Thyroid gland (tissue), 4 donors: Measurements from ENCODE around the gene PTPRG. TPM values are rescaled to one million over a fixed set of nuclear protein-coding genes. Genes with fewer than 3 reads are reported as not detected.

Experiments
- DNase-seq, 2 donors: peaks; one replicate each; pipeline ENCODE4 v3.0.0-alpha.2; 2019
- H3K27ac ChIP-seq, 3 donors: fragments of 200-600 bp; sonication (generic); 1 replicate in 2 of 3; 2 replicates in 1 of 3; pipeline ENCODE4 v1.5.1; 2016 to 2019; ENCODE audit warnings: mild to moderate bottlenecking in 1 of 3, moderate library complexity in 1 of 3
- H3K27me3 ChIP-seq: fragments of 200-600 bp; sonication (generic); one replicate; pipeline ENCODE4 v1.5.1; 2019
- H3K36me3 ChIP-seq, 2 donors: fragments of 200-600 bp; sonication (generic); one replicate each; pipeline ENCODE4 v1.5.1; 2016 to 2019
- H3K4me1 ChIP-seq, 2 donors: fragments of 200-600 bp; sonication (generic); one replicate each; pipeline ENCODE4 v1.5.1; 2017 to 2019
- H3K4me3 ChIP-seq, 3 donors: fragments of 200-600 bp; sonication (generic); replicated peaks in 1 of 3; 1 replicate in 2 of 3; 2 replicates in 1 of 3; pipeline ENCODE4 v1.5.1; 2016; ENCODE audit warnings: mild to moderate bottlenecking in 1 of 3
- H3K9me3 ChIP-seq: fragments of 200-600 bp; sonication (generic); one replicate; pipeline ENCODE4 v1.5.1; 2017
- CTCF ChIP-seq, 6 experiments: fragments of 200-600 bp in 3 of 6; fragments of 450-650 bp in 3 of 6; sonication (generic) in 3 of 6; IDR thresholded peaks; one replicate each; pipeline ENCODE4 v1.5.1; 2016 to 2019; ENCODE audit warnings: antibody characterized with exemption in 6 of 6, mild to moderate bottlenecking in 2 of 6, inconsistent platforms in 1 of 6, moderate library complexity in 1 of 6
- POLR2A ChIP-seq, 2 donors: fragments of 450-650 bp; IDR thresholded peaks; one replicate each; pipeline ENCODE4 v1.6.1; 2017; ENCODE audit warnings: antibody characterized with exemption in 2 of 2, mild to moderate bottlenecking in 2 of 2, moderate library complexity in 1 of 2
- WGBS, 2 donors: methylation state at CpG; one replicate each; pipeline ENCODE4 v1.1.5; 2017; 5-methylcytosine and 5-hydroxymethylcytosine counted together
- intact Hi-C: fragments of 100-400 bp; cut with DNase I; formaldehyde crosslinking; loops from one replicate; pipeline ENCODE4 v1.15.1; 2023
- total RNA-seq, 4 donors: library from RNA; depleted of rRNA; stranded (reverse); fragments of >200 nt; gene quantifications; one replicate each; pipeline ENCODE4 v1.2.3, GENCODE V29; 2016

Gene PTPRG
- total RNA-seq, 4 donors from 2014 or later: 81.6 to 207 (median 132) TPM

DNA sequence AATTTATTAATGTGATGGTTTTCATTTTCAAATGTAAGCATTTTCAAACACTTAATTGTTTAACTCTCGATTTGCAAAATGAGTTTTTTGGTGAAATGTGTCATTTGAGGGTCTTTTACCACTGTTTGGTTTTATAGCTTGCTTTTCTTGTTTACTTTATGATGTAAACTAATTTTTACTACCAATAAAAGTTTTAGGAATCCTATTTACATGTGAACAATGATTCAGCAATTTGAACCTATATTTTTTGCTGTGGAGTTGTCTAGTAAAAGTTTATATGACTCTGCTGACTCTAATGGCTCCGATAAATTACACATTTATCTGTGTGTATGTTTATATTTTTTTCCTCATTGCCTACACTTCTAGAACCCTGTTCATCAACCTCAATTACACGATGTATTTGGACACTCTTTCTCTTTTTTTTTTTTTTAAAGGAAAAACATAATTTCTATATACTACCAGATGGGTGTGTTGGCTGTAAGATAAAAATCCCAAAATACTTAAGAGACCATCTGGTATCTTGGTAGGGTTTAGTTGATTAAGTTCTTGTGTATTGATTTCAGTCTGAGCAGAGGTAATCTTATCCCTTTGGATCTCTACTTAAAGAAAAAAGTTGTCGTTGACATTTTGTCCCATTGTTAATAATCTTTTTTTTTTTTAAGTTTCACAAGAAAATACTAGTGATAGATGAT, 89.5 kb downstream of the PTPRG start:
- 65 to 67% methylated on average over 4 of the region's 4 CpGs for WGBS, 2 donors
- no peaks in the 10 kb centered on the region for H3K9me3 ChIP-seq
- no peaks in the 10 kb centered on the region for H3K27me3 ChIP-seq
- TF ChIP-seq CTCF (IDR thresholded peaks at IDR 0.05) (no peak), POLR2A (IDR thresholded peaks at IDR 0.05) (no peak)
- no peak for DNase-seq
- H3K36me3 ChIP-seq: no peaks in the 10 kb centered on the region
- intact Hi-C loops: no loop called here
- peaks cover 15 to 16% of the 10 kb centered on the region in 2 donors for H3K4me1 ChIP-seq
- no peak overlapping the region for H3K27ac ChIP-seq
- no peak overlapping the region for H3K4me3 ChIP-seq

DNA sequence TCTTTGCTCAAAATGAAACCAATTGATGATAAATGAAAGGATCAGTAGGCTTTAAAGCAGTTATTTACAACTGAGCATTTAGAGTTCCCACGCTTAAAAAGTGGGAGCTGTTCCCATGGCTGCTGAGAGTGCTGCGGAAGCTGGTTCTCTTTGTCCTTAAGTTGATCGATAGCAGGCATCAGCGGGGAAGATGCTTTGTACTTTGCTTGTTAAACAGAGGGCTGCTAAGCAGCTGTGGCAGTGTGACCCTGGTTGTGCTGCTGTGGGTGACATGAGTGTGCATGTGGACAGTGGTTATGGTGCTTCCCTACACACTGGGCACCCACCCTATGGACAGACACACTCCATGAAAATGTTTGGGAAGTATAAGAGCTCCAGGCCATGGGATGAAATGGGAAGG, 96.3 kb downstream of the PTPRG start:
- intact Hi-C loops: no loop called here
- no peak for DNase-seq
- Histone ChIP-seq H3K27me3 (no peaks in the 10 kb centered on the region), H3K4me3 (no peak overlapping the region), H3K36me3 (no peaks in the 10 kb centered on the region), H3K27ac (no peak overlapping the region), H3K9me3 (no peaks in the 10 kb centered on the region), H3K4me1 (no peaks in the 10 kb centered on the region)
- no peak for TF ChIP-seq POLR2A (IDR thresholded peaks at IDR 0.05)
- TF ChIP-seq CTCF (IDR thresholded peaks at IDR 0.05): no peak
- 72 to 73% methylated on average over 4 of the region's 4 CpGs for WGBS, 2 donors

- H3K4me3 ChIP-seq: no peak overlapping the region
- H3K4me1 ChIP-seq: peaks cover 8 to 11% of the 10 kb centered on the region in 2 donors
- TF ChIP-seq CTCF (IDR thresholded peaks at IDR 0.05): no peak
- no peak for TF ChIP-seq POLR2A (IDR thresholded peaks at IDR 0.05)
- intact Hi-C loops: no loop called here
- H3K36me3 ChIP-seq: no peaks in the 10 kb centered on the region
- DNase-seq: no peak
- no peaks in the 10 kb centered on the region for H3K9me3 ChIP-seq
- no peak overlapping the region for H3K27ac ChIP-seq
- no peaks in the 10 kb centered on the region for H3K27me3 ChIP-seq
- WGBS, 2 donors: 93 to 94% methylated on average over 8 of the region's 8 CpGs
Measured at GRCh38 chr3:61662861-61663260, 101.5 kb downstream of the PTPRG start.

DNA sequence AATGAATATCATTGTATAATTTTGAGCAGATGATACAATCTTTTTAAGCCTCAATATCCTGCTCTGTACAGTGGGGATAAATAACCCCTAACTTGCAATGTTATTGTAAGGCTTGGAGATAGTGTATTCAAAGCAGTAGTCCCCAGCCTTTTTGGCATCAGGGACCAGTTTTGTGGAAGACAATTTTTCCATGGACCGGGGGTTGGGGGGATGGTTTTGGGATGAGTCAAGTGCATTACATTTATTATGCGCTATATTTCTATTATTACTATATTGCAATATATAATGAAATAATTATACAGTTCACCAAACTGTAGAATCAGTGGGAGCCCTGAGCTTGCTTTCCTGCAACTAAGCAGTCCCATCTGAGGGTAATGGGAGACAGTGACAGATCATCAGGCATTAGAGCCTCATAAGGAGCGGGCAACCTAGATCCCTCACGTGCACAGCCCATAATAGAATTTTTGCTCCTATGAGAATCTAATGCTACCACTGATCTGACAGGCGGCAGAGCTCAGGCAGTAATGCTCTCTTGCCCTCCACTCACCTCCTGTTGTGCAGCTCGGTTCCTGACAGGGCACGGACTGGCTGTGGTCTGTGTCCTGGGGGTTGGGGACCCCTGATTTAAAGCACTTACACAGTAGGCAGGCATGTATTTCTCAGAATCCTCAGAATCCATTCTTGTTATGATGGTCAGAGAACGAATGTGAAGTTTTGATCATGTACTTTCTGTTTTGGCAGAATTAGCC, 102.2 kb downstream of the PTPRG start:
- no peaks in the 10 kb centered on the region for H3K27me3 ChIP-seq
- no peak overlapping the region for H3K4me3 ChIP-seq
- no peaks in the 10 kb centered on the region for H3K36me3 ChIP-seq
- intact Hi-C loops: no loop called here
- H3K27ac ChIP-seq: peak overlapping the region in 2 of 3 donors; percentile 15 to 41
- H3K9me3 ChIP-seq: no peaks in the 10 kb centered on the region
- WGBS, 2 donors: 77 to 91% methylated on average over 8 of the region's 8 CpGs
- TF ChIP-seq CTCF (IDR thresholded peaks at IDR 0.05) (no peak), POLR2A (IDR thresholded peaks at IDR 0.05) (no peak)
- no peak for DNase-seq
- peaks cover 8 to 11% of the 10 kb centered on the region in 2 donors for H3K4me1 ChIP-seq

GRCh38 chr3:61664105-61664482, 102.7 kb downstream of the PTPRG start:
- Histone ChIP-seq H3K4me1 (peaks cover 8 to 11% of the 10 kb centered on the region in 2 donors), H3K27ac (peak overlapping the region in 2 of 3 donors; percentile 15 to 41), H3K9me3 (no peaks in the 10 kb centered on the region), H3K36me3 (no peaks in the 10 kb centered on the region), H3K27me3 (no peaks in the 10 kb centered on the region), H3K4me3 (no peak overlapping the region)
- no peak for TF ChIP-seq POLR2A (IDR thresholded peaks at IDR 0.05)
- TF ChIP-seq CTCF (IDR thresholded peaks at IDR 0.05): no peak
- intact Hi-C loops: no loop called here
- 29 to 38% methylated on average over 2 of the region's 2 CpGs for WGBS, 2 donors
- peak; percentile 62 to 69 for DNase-seq
